ENCODE results near the gene AMH. TPM values are rescaled to one million over a fixed set of nuclear protein-coding genes. Genes with fewer than 3 reads are reported as not detected.

Gene AMH
- total RNA-seq, 2 experiments from 2014 or later = 14.8 to 49.7 TPM

- Histone ChIP-seq H3K4me1 (ENCODE audit: insufficient read depth, low read length, poor library complexity, severe bottlenecking) (peaks cover 58% of the 10 kb centered on the region), H3K36me3 (ENCODE audit: insufficient read depth, low read length) (peaks cover 63% of the 10 kb centered on the region), H3K27ac (ENCODE audit: low read depth, low read length, poor library complexity, severe bottlenecking) (peak overlapping the region; percentile 78), H3K9me2 (ENCODE audit: insufficient read depth, low read length) (no peaks in the 10 kb centered on the region), H3K79me2 (ENCODE audit: insufficient read depth, low read depth, low read length) (peaks cover 4% of the 10 kb centered on the region; the same call in 1 of the 2 replicates), H4K20me1 (ENCODE audit: insufficient read depth, low read length) (no peaks in the 10 kb centered on the region), H3K4me3 (ENCODE audit: low read depth, low read length, poor library complexity, severe bottlenecking) (peak overlapping the region; percentile 6), H2AFZ (ENCODE audit: low read length) (no peak overlapping the region), H3K4me2 (ENCODE audit: low read length) (peak overlapping the region; percentile 62), H3K9me3 (ENCODE audit: low read length) (no peaks in the 10 kb centered on the region)
- intact Hi-C loops (cut with micrococcal nuclease; ENCODE audit: unreplicated experiment) = no loop called here
- DNase-seq (ENCODE audit: low spot score) = peak; percentile 91
- TF ChIP-seq CTCF (conservative IDR thresholded peaks at IDR 0.05; ENCODE audit: low read length) (no peak), EZH2phosphoT487 (IDR thresholded peaks at IDR 0.05; ENCODE audit: borderline replicate concordance, low read depth, low read length) (no peak)
- no TSS peak for BruUV-seq (replicated peaks)
- POLR2A ChIA-PET = no interaction called here
- CTCF ChIA-PET (ENCODE audit: unreplicated experiment) = no interaction called here
Measured at GRCh38 chr19:2223959-2224358, 25.2 kb upstream of the AMH start.

GRCh38 chr19:2224754-2225349, 24.3 kb upstream of the AMH start:
- BruUV-seq (replicated peaks) = no TSS peak

More at GRCh38 chr19:2224754-2225349, 24.3 kb upstream of the AMH start:
- intact Hi-C loops (cut with micrococcal nuclease; ENCODE audit: unreplicated experiment) = no loop called here
- peaks cover 63% of the 10 kb centered on the region for H3K4me1 ChIP-seq (ENCODE audit: insufficient read depth, low read length, poor library complexity, severe bottlenecking)
- DNase-seq (ENCODE audit: low spot score) = no peak
- no peak overlapping the region for H3K4me3 ChIP-seq (ENCODE audit: low read depth, low read length, poor library complexity, severe bottlenecking)
- H3K79me2 ChIP-seq (ENCODE audit: insufficient read depth, low read depth, low read length) = peaks cover 10% of the 10 kb centered on the region; the same call in 1 of the 2 replicates
- ChIA-PET POLR2A (no interaction called here), CTCF (ENCODE audit: unreplicated experiment) (no interaction called here)
- no peak overlapping the region for H2AFZ ChIP-seq (ENCODE audit: low read length)
- H3K9me2 ChIP-seq (ENCODE audit: insufficient read depth, low read length) = no peaks in the 10 kb centered on the region
- H3K36me3 ChIP-seq (ENCODE audit: insufficient read depth, low read length) = peaks cover 66% of the 10 kb centered on the region
- H4K20me1 ChIP-seq (ENCODE audit: insufficient read depth, low read length) = no peaks in the 10 kb centered on the region
- H3K27ac ChIP-seq (ENCODE audit: low read depth, low read length, poor library complexity, severe bottlenecking) = peak overlapping the region; percentile 78
- no peaks in the 10 kb centered on the region for H3K9me3 ChIP-seq (ENCODE audit: low read length)
- H3K4me2 ChIP-seq (ENCODE audit: low read length) = peak overlapping the region; percentile 62; the same call in 1 of the 2 replicates
- no peak for TF ChIP-seq CTCF (conservative IDR thresholded peaks at IDR 0.05; ENCODE audit: low read length)
- TF ChIP-seq EZH2phosphoT487 (IDR thresholded peaks at IDR 0.05; ENCODE audit: borderline replicate concordance, low read depth, low read length) = no peak
